Middle frontal gyrus (tissue), 1 donor: ENCODE results near the gene SPACA9.
A peak's percentile ranks its signal among the peaks of the same experiment; 100 is the strongest.

Experiments used
- DNase-seq: peaks from one replicate; pipeline ENCODE4 v3.0.0-alpha.2; 2015; ENCODE audit warnings: low spot score; ENCODE audit errors: extremely low spot score

The SPACA9 gene

DNA sequence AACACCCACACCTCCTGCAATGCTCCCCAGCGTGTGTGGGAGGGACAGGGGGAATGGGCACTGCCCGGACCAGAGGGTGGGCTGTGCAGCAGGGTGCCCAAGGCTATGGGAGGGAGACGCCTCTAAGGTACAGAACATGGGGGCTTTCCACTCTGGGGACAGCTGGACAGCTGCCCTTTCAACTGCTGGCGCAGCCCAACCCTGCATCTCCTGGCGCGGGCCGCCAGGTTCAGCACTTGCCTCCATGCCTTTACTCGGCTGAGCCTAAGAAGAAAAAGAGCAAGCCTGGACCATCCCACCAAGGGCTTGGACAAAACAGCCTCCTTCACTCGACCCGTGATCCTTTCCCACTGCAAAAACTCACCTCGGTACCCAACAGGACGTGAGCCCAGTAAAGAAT lies 15.6 kb upstream of the SPACA9 start:
- DNase-seq, result no peak

GRCh38 chr9:132864277-132864676 lies 14.4 kb upstream of the SPACA9 start:
- no peak for DNase-seq

GRCh38 chr9:132864691-132865090 lies 14.0 kb upstream of the SPACA9 start:
- DNase-seq, result no peak

GRCh38 chr9:132866898-132867297 lies 11.8 kb upstream of the SPACA9 start:
- DNase-seq, result no peak

- no peak for DNase-seq
These were observed 9.4 kb upstream of the SPACA9 start for GRCh38 chr9:132869266-132869665.

DNA sequence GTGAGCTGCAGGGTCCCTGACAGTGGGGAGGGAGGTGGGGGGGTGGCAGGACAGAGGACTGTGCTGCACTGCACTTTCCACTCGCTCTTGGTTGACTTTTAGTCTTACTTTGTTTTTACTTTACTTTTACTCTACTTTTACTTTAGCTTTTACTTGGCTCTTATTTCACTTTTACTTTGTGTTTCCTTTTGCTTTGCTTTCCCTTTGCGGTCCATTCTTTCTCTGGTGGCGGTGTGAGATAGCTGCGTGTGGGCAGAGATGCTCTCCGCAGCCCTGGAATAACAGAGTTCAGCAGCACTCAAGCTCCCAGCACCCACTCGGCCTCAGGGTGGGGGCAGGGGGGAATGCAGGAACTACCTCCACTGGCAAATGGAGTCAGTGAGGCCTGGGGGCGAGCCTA lies 5.3 kb upstream of the SPACA9 start:
- no peak for DNase-seq

GRCh38 chr9:132875159-132875558 lies 3.5 kb upstream of the SPACA9 start:
- DNase-seq, result no peak

DNA sequence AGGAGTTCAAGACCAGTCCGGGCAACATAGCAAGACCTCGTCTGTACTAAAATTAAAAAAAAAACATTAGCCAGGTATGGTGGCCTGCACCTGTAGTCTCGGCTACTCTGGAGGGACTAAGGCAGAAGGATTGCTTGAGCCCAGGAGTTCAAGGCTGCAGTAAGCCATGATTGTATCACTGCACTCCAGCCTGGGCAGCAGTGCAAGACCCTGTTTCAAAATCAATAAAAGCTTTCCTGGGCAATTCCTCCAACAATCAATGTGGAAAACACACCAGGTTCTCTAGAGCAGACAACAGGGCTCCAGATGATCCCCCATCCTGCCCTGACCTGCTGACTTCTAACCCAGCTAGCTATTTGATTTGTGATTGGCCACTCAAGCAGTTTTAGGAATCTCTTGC lies 1.8 kb upstream of the SPACA9 start:
- DNase-seq, result no peak

- DNase-seq, result no peak
These were observed 1.3 kb upstream of the SPACA9 start for GRCh38 chr9:132877458-132877823.

DNA sequence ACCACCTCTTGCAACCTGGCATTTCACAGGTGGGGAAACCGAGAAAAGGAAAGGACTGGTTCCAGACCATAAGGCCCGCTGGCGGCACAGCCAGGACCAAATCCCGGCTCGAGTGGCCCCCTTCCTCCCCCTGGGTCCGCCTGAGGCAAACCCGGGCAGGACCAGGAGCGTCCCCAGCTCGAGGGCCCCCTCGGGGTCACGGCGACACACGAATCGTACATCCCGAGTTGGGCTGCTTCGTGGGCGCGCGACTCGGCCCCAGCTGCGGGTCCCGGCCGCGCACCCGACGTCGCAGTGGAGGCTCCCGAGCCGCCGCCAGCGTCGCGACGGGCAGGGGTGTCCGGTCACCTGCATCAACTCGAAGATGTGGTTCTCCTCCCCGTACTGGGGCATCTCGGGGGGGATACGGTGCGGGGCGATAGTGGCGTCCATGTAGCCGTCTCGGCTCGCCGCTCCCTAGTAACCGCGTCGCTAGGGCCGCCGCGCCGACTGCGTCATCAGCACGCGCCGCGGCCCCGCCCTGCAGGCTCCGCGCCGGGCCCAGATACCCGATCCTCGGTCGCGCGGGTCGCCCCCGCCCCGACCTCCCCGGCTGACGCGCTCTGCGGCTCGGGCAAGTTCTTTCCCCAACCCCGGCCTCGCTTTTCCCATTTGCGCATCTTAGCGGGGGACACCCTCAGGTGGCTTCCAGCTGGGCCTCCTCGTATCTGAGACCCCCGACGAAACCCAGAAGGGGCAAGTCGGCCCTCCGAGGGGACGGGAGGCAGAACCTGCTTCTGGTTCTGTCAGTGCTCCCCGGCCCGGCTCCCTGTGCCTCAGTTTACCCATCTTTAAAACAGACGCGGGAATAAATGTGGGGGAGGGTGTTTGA lies 639 bp upstream of the SPACA9 start, which contains the start of gene AK8:
TSS of gene AK8 (minus strand) at position 461 of the 871 bp plus-strand sequence. CDS start at position 432, 29 bp downstream.
- peak; percentile 33 for DNase-seq

- DNase-seq, result no peak
These were observed 992 bp downstream of the SPACA9 start for GRCh38 chr9:132879457-132880323.

DNA sequence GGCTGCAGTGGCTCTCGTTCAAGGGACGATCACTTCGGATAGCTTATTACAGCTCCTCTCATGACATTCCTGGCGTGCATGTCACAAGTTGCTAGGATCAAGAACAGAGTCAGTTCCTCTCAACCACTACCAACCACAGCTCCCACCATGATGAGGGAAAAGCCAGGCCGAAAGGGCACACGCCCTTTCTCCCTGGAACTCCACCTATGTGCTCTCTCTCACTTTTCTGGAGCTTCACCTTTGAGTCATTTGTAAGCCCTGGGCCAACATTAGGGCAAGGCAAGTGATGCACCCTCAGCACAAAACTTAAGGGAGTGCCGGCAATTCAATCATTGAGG lies 1.6 kb downstream of the SPACA9 start:
- no peak for DNase-seq

DNA sequence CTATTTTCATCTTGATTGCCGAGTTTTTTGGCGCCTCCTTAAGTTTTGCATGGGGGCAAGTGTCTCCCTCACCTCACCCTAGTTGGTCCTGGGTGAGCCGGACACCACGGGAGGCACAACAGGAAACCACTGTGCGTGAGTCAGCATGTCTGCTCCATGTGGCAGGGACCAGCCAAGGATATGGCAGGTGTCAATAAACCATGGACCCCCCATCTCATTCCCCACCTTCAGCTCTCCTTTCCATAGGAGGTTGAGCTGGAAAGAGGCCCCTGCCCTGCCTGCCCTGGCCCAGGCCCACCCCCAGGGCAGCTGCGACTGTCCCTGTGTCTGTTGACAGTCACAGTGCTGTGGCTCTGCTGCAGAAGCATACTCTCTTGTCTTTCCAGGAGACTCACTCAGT lies 3.1 kb downstream of the SPACA9 start:
- DNase-seq, result no peak

- DNase-seq, result no peak
These were observed 3.9 kb downstream of the SPACA9 start for GRCh38 chr9:132882616-132883015.

DNA sequence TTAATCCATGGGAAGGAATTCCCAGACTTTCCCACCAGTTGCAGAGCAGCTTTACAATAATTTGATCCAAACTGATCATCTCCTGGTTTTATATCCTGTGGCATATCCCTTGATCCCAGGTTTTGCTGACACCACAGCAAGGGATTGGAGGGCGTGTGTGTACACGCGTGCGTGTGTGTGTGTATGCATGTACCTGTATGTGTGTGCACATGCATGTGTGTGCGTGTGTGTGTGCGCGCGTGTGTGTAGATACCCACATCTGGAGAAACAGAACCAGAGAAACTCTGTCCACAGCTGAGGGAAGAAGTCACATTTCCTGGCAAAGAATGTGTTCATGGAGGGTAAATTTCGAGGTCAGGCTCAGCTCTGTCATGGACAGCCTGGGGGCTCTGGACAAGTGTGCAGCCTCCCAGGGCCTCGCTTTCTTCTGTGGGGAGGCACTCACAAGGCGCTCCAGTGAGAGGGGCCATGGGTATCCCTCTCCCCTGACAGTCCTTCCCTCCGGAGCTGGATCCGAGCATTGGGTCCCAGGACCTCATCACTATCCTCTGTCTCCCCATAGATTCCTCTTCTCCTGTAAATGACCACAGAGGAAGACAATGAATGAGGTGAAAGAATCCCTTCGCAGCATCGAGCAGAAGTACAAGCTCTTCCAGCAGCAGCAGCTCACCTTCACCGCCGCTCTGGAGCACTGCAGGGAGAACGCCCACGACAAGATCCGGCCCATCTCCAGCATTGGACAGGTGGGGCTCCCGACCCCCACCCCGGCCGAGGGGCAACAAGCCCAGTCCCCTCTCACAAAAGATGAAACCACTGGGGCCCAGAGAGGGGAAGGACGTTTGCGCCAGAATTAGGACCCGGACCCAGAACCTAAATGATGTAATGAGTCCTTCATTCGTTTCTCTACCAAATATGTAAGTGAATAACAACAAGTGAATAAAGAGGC lies 4.9 kb downstream of the SPACA9 start:
- no peak for DNase-seq

- no peak for DNase-seq
These were observed 7.1 kb downstream of the SPACA9 start for GRCh38 chr9:132885720-132886333.

DNA sequence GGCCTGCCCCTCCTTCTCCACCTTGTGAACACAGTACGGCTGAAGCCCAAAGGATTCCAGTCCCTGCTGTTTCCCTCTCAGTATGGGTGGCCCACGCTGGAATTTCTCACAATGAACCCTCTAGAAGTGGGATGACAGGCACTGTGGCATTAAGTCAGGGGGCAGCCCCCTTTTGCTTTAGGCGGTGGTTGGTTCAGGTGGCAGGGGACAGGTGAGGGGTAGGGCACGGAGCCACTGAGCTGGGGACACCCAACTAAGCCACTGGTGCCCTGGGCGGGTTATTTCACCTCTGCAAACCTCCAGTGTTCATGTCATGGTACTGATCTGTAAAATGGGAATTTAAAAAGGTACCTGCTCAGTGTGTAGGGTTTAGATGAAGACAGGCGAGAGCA lies 7.6 kb downstream of the SPACA9 start:
- no peak for DNase-seq

- no peak for DNase-seq
These were observed 8.8 kb downstream of the SPACA9 start for GRCh38 chr9:132887181-132888120.

GRCh38 chr9:132888151-132888550 lies 9.5 kb downstream of the SPACA9 start:
- no peak for DNase-seq

GRCh38 chr9:132892400-132892799 lies 13.7 kb downstream of the SPACA9 start:
- no peak for DNase-seq
